OCI-LY3 (cell line): ENCODE data around the gene IRF2BP2.

ENCODE experiments used
- H2AFZ ChIP-seq: fragments of 200-600, 300-600 bp; shearing (Covaris generic); 2 replicates; pipeline ENCODE4 v1.6.0; 2014; ENCODE audit warnings: antibody characterized with exemption, low read depth, low read length
- H3K27ac ChIP-seq: fragments of 200-600, 300-600 bp; sonication (generic); 2 replicates; pipeline ENCODE4 v1.5.1; 2014; ENCODE audit warnings: mild to moderate bottlenecking, low read length, moderate library complexity, mixed read lengths
- H3K27me3 ChIP-seq: fragments of 200-600, 300-600 bp; sonication (generic); 2 replicates; pipeline ENCODE4 v1.6.1; 2014; ENCODE audit warnings: low read depth, low read length, mixed read lengths
- H3K36me3 ChIP-seq: fragments of 200-600, 300-600 bp; sonication (generic); replicated peaks from 2 replicates; pipeline ENCODE3; 2014; ENCODE audit warnings: low read depth, low read length, mixed read lengths
- H3K4me1 ChIP-seq: fragments of 300-600, 200-600 bp; sonication (generic); 2 replicates; pipeline ENCODE4 v1.6.1; 2014; ENCODE audit warnings: low read length, mixed read lengths
- H3K4me2 ChIP-seq: fragments of 200-600, 300-600 bp; sonication (generic); 2 replicates; pipeline ENCODE4 v1.6.1; 2014; ENCODE audit warnings: low read length, mixed read lengths
- H3K4me3 ChIP-seq: fragments of 300-600, 200-600 bp; sonication (generic); 2 replicates; pipeline ENCODE4 v1.5.1; 2014; ENCODE audit warnings: antibody characterized with exemption, mild to moderate bottlenecking, low read length, moderate library complexity
- H3K79me2 ChIP-seq: fragments of 300-600, 200-600 bp; shearing (Covaris generic); 2 replicates; pipeline ENCODE4 v1.6.1; 2014; ENCODE audit warnings: mild to moderate bottlenecking, low read length, mixed read lengths
- H3K9ac ChIP-seq: fragments of 300-600, 200-600 bp; shearing (Covaris generic); 2 replicates; pipeline ENCODE4 v1.6.0; 2014; ENCODE audit warnings: mild to moderate bottlenecking, low read length, moderate library complexity
- H3K9me3 ChIP-seq: fragments of 200-600, 300-600 bp; shearing (Covaris generic); 2 replicates; pipeline ENCODE4 v1.6.1; 2014; ENCODE audit warnings: low read length, mixed read lengths; ENCODE audit not compliant: insufficient read depth
- H4K20me1 ChIP-seq: fragments of 200-600, 300-600 bp; sonication (generic); 2 replicates; pipeline ENCODE4 v1.6.1; 2016; ENCODE audit warnings: low read length, mixed read lengths; ENCODE audit not compliant: insufficient read depth
- CTCF ChIP-seq: fragments of 200-600, 300-600 bp; sonication (generic); IDR thresholded peaks from 2 replicates; pipeline ENCODE4 v1.5.1; 2014; ENCODE audit warnings: antibody characterized with exemption, low read length, low read depth
- EZH2phosphoT487 ChIP-seq: fragments of 200-600 bp; shearing (Covaris generic); IDR thresholded peaks from 2 replicates; pipeline ENCODE4 v1.6.1; 2018; ENCODE audit warnings: antibody characterized with exemption, mixed run types, low read depth

IRF2BP2 gene

GRCh38 chr1:234578735-234579134, 31.2 kb downstream of the IRF2BP2 start:
- 0 out of 2 replicates have a peak, but pooled peaks cover 9% of the 10 kb centered on the region for H3K27me3 ChIP-seq
- no peaks in the 10 kb centered on the region for H3K36me3 ChIP-seq
- no peak overlapping the region for H3K4me2 ChIP-seq
- no peak overlapping the region for H3K4me3 ChIP-seq
- no peak overlapping the region for H3K27ac ChIP-seq
- no peak overlapping the region for H2AFZ ChIP-seq
- H3K79me2 ChIP-seq: no peaks in the 10 kb centered on the region
- no peaks in the 10 kb centered on the region for H3K9me3 ChIP-seq
- no peaks in the 10 kb centered on the region for H4K20me1 ChIP-seq
- no peak for TF ChIP-seq CTCF
- TF ChIP-seq EZH2phosphoT487: no peak
- peaks cover 7% of the 10 kb centered on the region for H3K4me1 ChIP-seq
- H3K9ac ChIP-seq: no peak overlapping the region

- H3K4me2 ChIP-seq: no peak overlapping the region
- H3K36me3 ChIP-seq: no peaks in the 10 kb centered on the region
- peaks cover 7% of the 10 kb centered on the region for H3K4me1 ChIP-seq
- 0 out of 2 replicates have a peak, but pooled peaks cover 9% of the 10 kb centered on the region for H3K27me3 ChIP-seq
- H3K27ac ChIP-seq: no peak overlapping the region
- H2AFZ ChIP-seq: no peak overlapping the region
- H4K20me1 ChIP-seq: no peaks in the 10 kb centered on the region
- no peak overlapping the region for H3K9ac ChIP-seq
- no peaks in the 10 kb centered on the region for H3K9me3 ChIP-seq
- H3K4me3 ChIP-seq: no peak overlapping the region
- TF ChIP-seq CTCF (no peak), EZH2phosphoT487 (no peak)
- H3K79me2 ChIP-seq: no peaks in the 10 kb centered on the region
Observed at GRCh38 chr1:234578087-234578486, 31.9 kb downstream of the IRF2BP2 start.

- Histone ChIP-seq H3K9ac (no peak overlapping the region), H4K20me1 (no peaks in the 10 kb centered on the region), H3K27me3 (0 out of 2 replicates have a peak, but pooled peaks cover 8% of the 10 kb centered on the region), H3K36me3 (no peaks in the 10 kb centered on the region), H3K27ac (no peak overlapping the region), H3K4me3 (no peak overlapping the region), H3K4me2 (no peak overlapping the region), H3K79me2 (no peaks in the 10 kb centered on the region), H3K9me3 (no peaks in the 10 kb centered on the region), H3K4me1 (peaks cover 4% of the 10 kb centered on the region; the same call in 1 of the 2 replicates), H2AFZ (no peak overlapping the region)
- TF ChIP-seq CTCF: no peak
- no peak for TF ChIP-seq EZH2phosphoT487
Observed at GRCh38 chr1:234573711-234574299, 36.2 kb downstream of the IRF2BP2 start.

GRCh38 chr1:234572966-234573365, 37.0 kb downstream of the IRF2BP2 start:
- H3K9ac ChIP-seq: no peak overlapping the region

More at GRCh38 chr1:234572966-234573365, 37.0 kb downstream of the IRF2BP2 start:
- H3K27ac ChIP-seq: no peak overlapping the region
- H3K4me1 ChIP-seq: peaks cover 4% of the 10 kb centered on the region; the same call in 1 of the 2 replicates
- no peak overlapping the region for H3K4me2 ChIP-seq
- H2AFZ ChIP-seq: no peak overlapping the region
- TF ChIP-seq CTCF: no peak
- no peak for TF ChIP-seq EZH2phosphoT487
- no peaks in the 10 kb centered on the region for H3K9me3 ChIP-seq
- H3K36me3 ChIP-seq: no peaks in the 10 kb centered on the region
- H3K4me3 ChIP-seq: no peak overlapping the region
- peaks cover 3% of the 10 kb centered on the region; the same call in 1 of the 2 replicates for H3K27me3 ChIP-seq
- no peaks in the 10 kb centered on the region for H3K79me2 ChIP-seq
- H4K20me1 ChIP-seq: no peaks in the 10 kb centered on the region
